Right lobe of liver (tissue), 6 donors: ENCODE data around the gene TRPT1. TPM values are rescaled to one million over a fixed set of nuclear protein-coding genes. Genes with fewer than 3 reads are reported as not detected.

Experiments used
- ATAC-seq, 4 donors: fragments of 200-7000 bp; cut with Tn5 transposase; one replicate each; pipeline ENCODE4 v1.9.1; 2020; ENCODE audit warnings: mild to moderate bottlenecking in 4 of 4, moderate library complexity in 4 of 4
- DNase-seq, 3 donors: peaks; one replicate each; pipeline ENCODE4 v3.0.0-alpha.2; 2020
- H3K27ac ChIP-seq, 3 donors: fragments of 200-600 bp; one replicate each; pipeline ENCODE4 v1.8.0; 2022
- H3K27me3 ChIP-seq, 2 donors: fragments of 200-600 bp; one replicate each; pipeline ENCODE4 v1.8.0; 2022
- H3K36me3 ChIP-seq, 4 donors: fragments of 200-600 bp; sonication (generic) in 1 of 4; one replicate each; pipeline versions ENCODE4 v1.5.1 to v1.8.0; 2017 to 2022; ENCODE audit warnings: control low read depth in 1 of 4
- H3K4me1 ChIP-seq, 4 donors: fragments of 200-600 bp; sonication (generic) in 1 of 4; one replicate each; pipeline versions ENCODE4 v1.5.1 to v1.8.0; 2017 to 2022; ENCODE audit warnings: control low read depth in 1 of 4
- H3K4me3 ChIP-seq, 3 donors: fragments of 200-600 bp; one replicate each; pipeline ENCODE4 v1.8.0; 2022
- H3K9me3 ChIP-seq, 4 donors: fragments of 200-600 bp; sonication (generic) in 1 of 4; one replicate each; pipeline versions ENCODE4 v1.5.1 to v1.8.0; 2017 to 2022; ENCODE audit warnings: control low read depth in 1 of 4
- POLR2A ChIP-seq: fragments of 450-650 bp; IDR thresholded peaks from one replicate; pipeline ENCODE4 v1.6.1; 2017; ENCODE audit warnings: antibody characterized with exemption, mild to moderate bottlenecking
- WGBS: methylation state at CpG from one replicate; pipeline ENCODE4 v1.1.6; 2018; ENCODE audit warnings: low coverage, low lambda C conversion rate; ENCODE audit not compliant: insufficient coverage; ENCODE audit errors: missing lambda C conversion rate; 5-methylcytosine and 5-hydroxymethylcytosine counted together
- intact Hi-C, 2 donors: fragments of 100-400 bp; cut with DNase I; formaldehyde crosslinking; loops; one replicate each; pipeline versions ENCODE4 v1.11.2 to v1.14.1; 2022
- total RNA-seq, 6 experiments: library from RNA; depleted of rRNA in 2 of 6; stranded (reverse); fragments of >200 nt in 2 of 6; fragmentation: NEBNext Ultra II Directional in 3 of 6; extraction: Animal tissue kit (Norgen Biotek cat#: 25700) in 3 of 6; gene quantifications; one replicate each; pipeline versions ENCODE4 v1.1.0 to v1.2.4, GENCODE V29; 2016 to 2023
- TF ChIP-seq, protein P1 (sequence below), 4 donors: fragments of 200-600 bp in 3 of 4; fragments of 450-650 bp in 1 of 4; IDR thresholded peaks; one replicate each; pipeline versions ENCODE4 v1.5.1 to v1.8.0; 2016 to 2022; ENCODE audit warnings: antibody characterized with exemption in 4 of 4, mild to moderate bottlenecking in 2 of 4
- donor health status: DM: no; HTN: yes; CAD: no.
- donor health status: DM: no; HTN: no; CAD: no.
- donor health status: DM: no; HTN: no; CAD: no.
- donor health status: DM: no; HTN: yes; CAD: no.
- donor health status: DM: no; HTN: yes; CAD: no.

The TRPT1 gene
- total RNA-seq, 6 experiments from 2014 or later, result 13.5 to 29.6 (median 18.9) TPM

- TF ChIP-seq POLR2A, result peak; percentile 27
- TF ChIP-seq, protein P1, sequence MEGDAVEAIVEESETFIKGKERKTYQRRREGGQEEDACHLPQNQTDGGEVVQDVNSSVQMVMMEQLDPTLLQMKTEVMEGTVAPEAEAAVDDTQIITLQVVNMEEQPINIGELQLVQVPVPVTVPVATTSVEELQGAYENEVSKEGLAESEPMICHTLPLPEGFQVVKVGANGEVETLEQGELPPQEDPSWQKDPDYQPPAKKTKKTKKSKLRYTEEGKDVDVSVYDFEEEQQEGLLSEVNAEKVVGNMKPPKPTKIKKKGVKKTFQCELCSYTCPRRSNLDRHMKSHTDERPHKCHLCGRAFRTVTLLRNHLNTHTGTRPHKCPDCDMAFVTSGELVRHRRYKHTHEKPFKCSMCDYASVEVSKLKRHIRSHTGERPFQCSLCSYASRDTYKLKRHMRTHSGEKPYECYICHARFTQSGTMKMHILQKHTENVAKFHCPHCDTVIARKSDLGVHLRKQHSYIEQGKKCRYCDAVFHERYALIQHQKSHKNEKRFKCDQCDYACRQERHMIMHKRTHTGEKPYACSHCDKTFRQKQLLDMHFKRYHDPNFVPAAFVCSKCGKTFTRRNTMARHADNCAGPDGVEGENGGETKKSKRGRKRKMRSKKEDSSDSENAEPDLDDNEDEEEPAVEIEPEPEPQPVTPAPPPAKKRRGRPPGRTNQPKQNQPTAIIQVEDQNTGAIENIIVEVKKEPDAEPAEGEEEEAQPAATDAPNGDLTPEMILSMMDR (IDR thresholded peaks at IDR 0.05), result no peak
- DNase-seq (peak; percentile 81 to 87 (median 81)), ATAC-seq (peak; percentile 43 to 66 (median 52))
- Histone ChIP-seq H3K36me3 (no peaks in the 10 kb centered on the region), H3K9me3 (no peaks in the 10 kb centered on the region), H3K27me3 (no peaks in the 10 kb centered on the region), H3K4me1 (peaks cover 0 to 32% (median 7%) of the 10 kb centered on the region in 4 donors), H3K27ac (peak within 1 kb of the TSS; percentile 36 to 79 (median 57)), H3K4me3 (peak within 1 kb of the TSS; percentile 54 to 58 (median 57))
- intact Hi-C loops, result no loop called here
- 8% methylated on average over 6 of the region's 62 CpGs for WGBS
Observed at GRCh38 chr11:64233913-64234586, 8.1 kb upstream of the TRPT1 start, which contains the start of gene VEGFB. Gene VEGFB (plus strand): TSS chr11:64234584. CDS start chr11:64234834, 250 bp downstream.

GRCh38 chr11:64232967-64233315 lies 7.0 kb upstream of the TRPT1 start:
- ATAC-seq, result no peak
- intact Hi-C loops, result no loop called here
- Histone ChIP-seq H3K4me3 (no peak overlapping the region), H3K4me1 (peaks cover 0 to 25% (median 5%) of the 10 kb centered on the region in 4 donors), H3K36me3 (no peaks in the 10 kb centered on the region), H3K9me3 (no peaks in the 10 kb centered on the region), H3K27ac (no peak overlapping the region), H3K27me3 (no peaks in the 10 kb centered on the region)
- WGBS, result 89% methylated on average over 8 of the region's 8 CpGs
- no peak for DNase-seq
- no peak for TF ChIP-seq POLR2A
- TF ChIP-seq, protein P1 (IDR thresholded peaks at IDR 0.05), result no peak

- no peaks in the 10 kb centered on the region for H3K9me3 ChIP-seq
- TF ChIP-seq, protein P1 (IDR thresholded peaks at IDR 0.05), result no peak
- TF ChIP-seq POLR2A, result no peak
- H3K4me3 ChIP-seq, result no peak overlapping the region
- H3K36me3 ChIP-seq, result no peaks in the 10 kb centered on the region
- DNase-seq (peak in 1 of 3 donors; percentile 56), ATAC-seq (no peak)
- no peak overlapping the region for H3K27ac ChIP-seq
- H3K27me3 ChIP-seq, result no peaks in the 10 kb centered on the region
- intact Hi-C loops, result no loop called here
- 69% methylated on average over 3 of the region's 15 CpGs for WGBS
- peaks cover 0 to 22% (median 7%) of the 10 kb centered on the region in 4 donors for H3K4me1 ChIP-seq
Observed at GRCh38 chr11:64232182-64232966, 6.4 kb upstream of the TRPT1 start.

- Histone ChIP-seq H3K27me3 (no peaks in the 10 kb centered on the region), H3K27ac (no peak overlapping the region), H3K4me3 (no peak overlapping the region), H3K36me3 (no peaks in the 10 kb centered on the region), H3K9me3 (no peaks in the 10 kb centered on the region), H3K4me1 (peaks cover 0 to 26% (median 13%) of the 10 kb centered on the region in 4 donors)
- ATAC-seq, result no peak
- TF ChIP-seq, protein P1 (IDR thresholded peaks at IDR 0.05), result no peak
- no peak for TF ChIP-seq POLR2A
- WGBS, result 81% methylated on average over 7 of the region's 7 CpGs
- intact Hi-C loops, result no loop called here
- no peak for DNase-seq
Observed at GRCh38 chr11:64231546-64231945, 5.6 kb upstream of the TRPT1 start.
